Naive thymus-derived CD4-positive, alpha-beta T cell (primary cell): ENCODE results near the gene PTOV1. TPM values are rescaled to one million over a fixed set of nuclear protein-coding genes. Genes with fewer than 3 reads are reported as not detected.

Source experiments
- ATAC-seq: fragments of 150-1000 bp; cut with Tn5 transposase; 2 replicates; pipeline ENCODE4 v1.10.0; 2021; ENCODE audit warnings: mild to moderate bottlenecking, moderate library complexity
- CTCF ChIA-PET: fragments of 350-600 bp; sonication (Branson Sonifier 250); formaldehyde crosslinking; loops from one replicate; lab custom pipeline; 2021; ENCODE audit warnings: antibody characterized with exemption; lab: Charles Lee
- POLR2A ChIA-PET: fragments of 350-600 bp; sonication (Branson Sonifier 250); formaldehyde crosslinking; loops from one replicate; lab custom pipeline; 2021; ENCODE audit warnings: antibody characterized with exemption, inconsistent platforms; lab: Charles Lee
- DNase-seq, 9 donors: peaks; one replicate each; pipeline versions ENCODE4 v3.0.0 to v3.0.0-alpha.2; 2020 to 2022; ENCODE audit warnings: mixed read lengths in 1 of 9
- H3K27ac ChIP-seq: one replicate; pipeline ENCODE4 v1.7.0; 2013; ENCODE audit warnings: mild to moderate bottlenecking, low read depth, low read length, moderate library complexity
- H3K27me3 ChIP-seq, 2 donors: one replicate each; pipeline ENCODE4 v1.7.0; 2013; ENCODE audit warnings: low read length in 2 of 2, mild to moderate bottlenecking in 2 of 2, moderate library complexity in 2 of 2; ENCODE audit not compliant: control insufficient read depth in 2 of 2, insufficient read depth in 2 of 2
- H3K36me3 ChIP-seq, 3 experiments: 1 replicate in 2 of 3; 2 replicates in 1 of 3; pipeline ENCODE4 v1.7.0; 2013; ENCODE audit warnings: low read length in 3 of 3, mild to moderate bottlenecking in 3 of 3, moderate library complexity in 1 of 3; ENCODE audit not compliant: insufficient read depth in 3 of 3, control insufficient read depth in 2 of 3
- H3K4me1 ChIP-seq, 2 donors: one replicate each; pipeline ENCODE4 v1.7.0; 2013; ENCODE audit warnings: low read length in 2 of 2, mild to moderate bottlenecking in 2 of 2, moderate library complexity in 1 of 2; ENCODE audit not compliant: control insufficient read depth in 2 of 2, insufficient read depth in 2 of 2
- H3K4me3 ChIP-seq: 2 replicates; pipeline ENCODE4 v1.7.0; 2013; ENCODE audit warnings: mild to moderate bottlenecking, low read length
- H3K9me3 ChIP-seq, 3 experiments: 1 replicate in 2 of 3; 2 replicates in 1 of 3; pipeline ENCODE4 v1.7.0; 2013; ENCODE audit warnings: low read length in 3 of 3; ENCODE audit not compliant: control insufficient read depth in 2 of 3
- H3K27ac Mint-ChIP-seq, 9 donors: one replicate each; pipeline ENCODE4 v1.8.0; 2020 to 2022; ENCODE audit warnings: mixed read lengths in 9 of 9, mild to moderate bottlenecking in 8 of 9, moderate library complexity in 5 of 9, inconsistent platforms in 2 of 9
- H3K27me3 Mint-ChIP-seq, 5 donors: one replicate each; pipeline ENCODE4 v1.8.0; 2021 to 2022; ENCODE audit warnings: mixed read lengths in 5 of 5, mild to moderate bottlenecking in 1 of 5
- H3K36me3 Mint-ChIP-seq, 5 donors: one replicate each; pipeline ENCODE4 v1.8.0; 2020 to 2022; ENCODE audit warnings: mixed read lengths in 5 of 5, mild to moderate bottlenecking in 3 of 5, inconsistent platforms in 1 of 5
- H3K4me1 Mint-ChIP-seq, 7 donors: one replicate each; pipeline ENCODE4 v1.8.0; 2020 to 2022; ENCODE audit warnings: mixed read lengths in 7 of 7, mild to moderate bottlenecking in 3 of 7, inconsistent platforms in 1 of 7
- H3K4me3 Mint-ChIP-seq, 10 donors: one replicate each; pipeline ENCODE4 v1.8.0; 2020 to 2022; ENCODE audit warnings: mild to moderate bottlenecking in 10 of 10, mixed read lengths in 10 of 10, moderate library complexity in 6 of 10, inconsistent platforms in 2 of 10
- H3K9me3 Mint-ChIP-seq, 11 donors: one replicate each; pipeline ENCODE4 v1.8.0; 2020 to 2022; ENCODE audit warnings: mixed read lengths in 11 of 11, mild to moderate bottlenecking in 4 of 11, inconsistent platforms in 1 of 11, moderate library complexity in 1 of 11
- intact Hi-C, 2 donors: fragments of 100-400 bp; cut with micrococcal nuclease; formaldehyde crosslinking; loops; one replicate each; pipeline ENCODE4 v1.15.1; 2023
- polyA plus RNA-seq, 2 donors: library from polyadenylated mRNA; unstranded; fragments of 300-500 nt; fragmentation: Illumina TruSeq; gene quantifications; one replicate each; pipeline ENCODE4 v1.2.3, GENCODE V29; 2021
- total RNA-seq, 6 experiments: library from RNA in 5 of 6; stranded (reverse) in 5 of 6; gene quantifications; 1 replicate in 5 of 6; 2 replicates in 1 of 6; pipeline ENCODE4 v1.2.3 and lab custom pipeline; 2021 to 2026

Gene PTOV1
- total and polyA plus RNA-seq, 7 experiments from 2014 or later: 49.0 to 170 (median 150) TPM

DNA sequence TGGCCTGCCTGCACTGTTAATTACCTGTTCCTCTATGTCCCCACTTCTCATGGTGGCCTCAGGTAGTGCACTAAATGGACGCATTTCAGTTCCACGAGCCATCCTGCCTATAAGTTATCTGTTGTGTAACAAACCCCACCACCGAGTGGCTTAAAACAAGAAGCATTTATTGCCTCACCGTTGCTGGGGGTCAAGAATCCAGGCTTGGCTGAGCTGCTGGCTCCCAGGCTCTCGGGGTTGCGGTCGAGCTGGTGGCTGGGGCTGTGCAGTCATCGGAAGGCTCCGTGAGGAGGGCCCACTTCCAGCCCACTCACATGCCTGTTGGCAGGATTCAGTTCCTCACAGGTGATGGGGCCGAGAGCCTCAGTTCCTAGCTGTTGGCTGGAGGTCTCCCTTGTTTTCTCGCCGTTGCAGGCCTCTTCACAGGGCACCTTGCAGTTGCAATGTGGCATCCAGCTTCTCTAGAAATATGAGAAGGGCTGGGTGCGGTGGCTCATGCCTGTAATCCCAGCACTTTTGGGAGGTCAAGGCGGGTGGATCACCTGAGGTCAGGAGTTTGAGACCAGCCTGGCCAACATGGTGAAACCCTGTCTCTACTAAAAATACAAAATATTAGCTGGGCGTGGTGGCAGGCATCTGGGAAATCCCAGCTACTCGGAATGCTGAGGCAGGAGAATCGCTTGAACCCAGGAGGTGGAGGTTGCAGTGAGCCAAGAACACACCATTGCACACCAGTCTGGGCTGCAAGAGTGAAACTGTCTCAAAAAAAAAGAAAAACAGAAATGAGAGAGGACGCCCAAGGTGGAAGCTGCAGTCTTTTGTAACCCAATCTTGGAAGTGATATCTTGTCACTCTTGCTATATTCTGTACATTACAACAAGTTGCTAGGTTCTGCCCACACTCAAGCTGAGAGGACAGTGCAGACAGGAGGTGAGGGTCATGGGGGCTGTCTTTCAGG is 6.5 kb upstream of the PTOV1 start:
- Mint-ChIP-seq H3K4me3 (no peak overlapping the region), H3K27me3 (peaks cover 0 to 3% (median 0%) of the 10 kb centered on the region in 5 donors), H3K27ac (peak overlapping the region in 1 of 9 donors; percentile 33), H3K36me3 (peaks cover 0 to 7% (median 5%) of the 10 kb centered on the region in 5 donors), H3K4me1 (peaks cover 0 to 16% (median 10%) of the 10 kb centered on the region in 7 donors), H3K9me3 (peaks cover 0 to 5% (median 2%) of the 10 kb centered on the region in 11 donors)
- H3K27me3 ChIP-seq: no peaks in the 10 kb centered on the region
- H3K9me3 ChIP-seq: no peaks in the 10 kb centered on the region
- ChIA-PET CTCF (interaction anchor here (0.6 kb wide), 2 partner anchors 9 to 106 kb away, joined by 3 read pairs; no protein-coding TSS in a partner anchor), POLR2A (interaction anchor here (0.9 kb wide), 1 partner anchor 10 kb away, joined by 3 read pairs; no protein-coding TSS in a partner anchor)
- peaks cover 0 to 7% of the 10 kb centered on the region in 2 donors for H3K4me1 ChIP-seq
- no peak overlapping the region for H3K27ac ChIP-seq
- H3K36me3 ChIP-seq: peaks cover 0 to 5% (median 0%) of the 10 kb centered on the region in 3 experiments
- no peak for ATAC-seq
- intact Hi-C loops: no loop called here
- DNase-seq: no peak
- H3K4me3 ChIP-seq: no peak overlapping the region

DNA sequence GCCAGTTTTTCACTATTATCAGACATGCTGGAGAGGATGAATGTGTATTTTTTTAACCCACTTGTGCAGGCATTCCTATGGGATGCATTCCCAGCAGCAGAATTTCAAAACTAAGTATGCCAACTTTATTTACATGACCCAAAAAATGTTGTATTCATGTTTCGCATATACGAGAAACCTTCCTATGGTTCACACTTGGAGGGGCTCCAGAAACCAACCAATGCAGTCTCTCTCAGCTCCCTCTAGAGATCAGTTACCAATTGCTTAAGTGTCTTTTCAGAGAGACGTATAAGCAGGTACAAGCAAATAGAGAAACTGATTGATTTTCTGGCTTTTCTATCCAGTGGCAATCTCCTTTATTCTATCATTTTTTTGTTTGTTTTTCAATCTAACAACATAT is 5.5 kb upstream of the PTOV1 start:
- H3K36me3 Mint-ChIP-seq: peaks cover 0 to 5% (median 4%) of the 10 kb centered on the region in 5 donors
- H3K4me1 ChIP-seq: peaks cover 0 to 14% of the 10 kb centered on the region in 2 donors
- POLR2A ChIA-PET: no interaction called here
- peaks cover 8 to 23% (median 17%) of the 10 kb centered on the region in 7 donors for H3K4me1 Mint-ChIP-seq
- H3K4me3 ChIP-seq: no peak overlapping the region
- CTCF ChIA-PET: interaction anchor here (0.6 kb wide), 1 partner anchor 107 kb away, joined by 3 read pairs; no protein-coding TSS in a partner anchor
- ATAC-seq: no peak
- H3K36me3 ChIP-seq: no peaks in the 10 kb centered on the region
- H3K27ac ChIP-seq: no peak overlapping the region
- H3K27ac Mint-ChIP-seq: no peak overlapping the region
- intact Hi-C loops: no loop called here
- no peak for DNase-seq
- H3K27me3 Mint-ChIP-seq: peaks cover 0 to 3% (median 0%) of the 10 kb centered on the region in 5 donors
- no peaks in the 10 kb centered on the region for H3K9me3 ChIP-seq
- H3K9me3 Mint-ChIP-seq: peaks cover 0 to 10% (median 2%) of the 10 kb centered on the region in 11 donors
- H3K27me3 ChIP-seq: no peaks in the 10 kb centered on the region
- H3K4me3 Mint-ChIP-seq: no peak overlapping the region

DNA sequence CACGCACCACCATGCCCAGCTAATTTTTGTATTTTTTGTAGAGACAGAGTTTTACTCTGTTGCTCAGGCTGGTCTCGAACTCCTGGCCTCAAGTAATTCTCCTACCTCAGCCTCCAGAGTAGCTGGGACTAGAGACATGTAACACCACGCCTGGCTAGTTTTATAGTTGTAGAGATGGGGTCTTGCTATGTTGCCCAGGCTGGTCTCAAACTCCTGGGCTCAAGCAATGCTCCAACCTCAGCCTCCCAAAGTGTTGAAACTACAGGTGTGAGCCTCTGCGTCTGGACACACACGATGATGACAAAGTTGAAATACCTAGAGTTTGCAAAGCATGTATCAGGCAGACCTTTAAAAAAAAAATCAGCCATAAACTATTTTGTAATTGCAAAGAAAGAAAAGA is 4.6 kb upstream of the PTOV1 start:
- Histone ChIP-seq H3K9me3 (no peaks in the 10 kb centered on the region), H3K4me3 (no peak overlapping the region), H3K4me1 (peaks cover 0 to 14% of the 10 kb centered on the region in 2 donors), H3K27ac (no peak overlapping the region), H3K27me3 (no peaks in the 10 kb centered on the region), H3K36me3 (peaks cover 0 to 4% (median 0%) of the 10 kb centered on the region in 3 experiments)
- CTCF ChIA-PET: no interaction called here
- no peak for DNase-seq
- POLR2A ChIA-PET: interaction anchor here (0.6 kb wide), 1 partner anchor 52 kb away, joined by 3 read pairs; no protein-coding TSS in a partner anchor
- peaks cover 0 to 10% (median 2%) of the 10 kb centered on the region in 11 donors for H3K9me3 Mint-ChIP-seq
- no peak overlapping the region for H3K27ac Mint-ChIP-seq
- H3K4me3 Mint-ChIP-seq: no peak overlapping the region
- intact Hi-C loops: no loop called here
- H3K27me3 Mint-ChIP-seq: peaks cover 0 to 3% (median 0%) of the 10 kb centered on the region in 5 donors
- ATAC-seq: no peak
- H3K4me1 Mint-ChIP-seq: peaks cover 8 to 23% (median 17%) of the 10 kb centered on the region in 7 donors
- peaks cover 0 to 5% (median 4%) of the 10 kb centered on the region in 5 donors for H3K36me3 Mint-ChIP-seq

DNA sequence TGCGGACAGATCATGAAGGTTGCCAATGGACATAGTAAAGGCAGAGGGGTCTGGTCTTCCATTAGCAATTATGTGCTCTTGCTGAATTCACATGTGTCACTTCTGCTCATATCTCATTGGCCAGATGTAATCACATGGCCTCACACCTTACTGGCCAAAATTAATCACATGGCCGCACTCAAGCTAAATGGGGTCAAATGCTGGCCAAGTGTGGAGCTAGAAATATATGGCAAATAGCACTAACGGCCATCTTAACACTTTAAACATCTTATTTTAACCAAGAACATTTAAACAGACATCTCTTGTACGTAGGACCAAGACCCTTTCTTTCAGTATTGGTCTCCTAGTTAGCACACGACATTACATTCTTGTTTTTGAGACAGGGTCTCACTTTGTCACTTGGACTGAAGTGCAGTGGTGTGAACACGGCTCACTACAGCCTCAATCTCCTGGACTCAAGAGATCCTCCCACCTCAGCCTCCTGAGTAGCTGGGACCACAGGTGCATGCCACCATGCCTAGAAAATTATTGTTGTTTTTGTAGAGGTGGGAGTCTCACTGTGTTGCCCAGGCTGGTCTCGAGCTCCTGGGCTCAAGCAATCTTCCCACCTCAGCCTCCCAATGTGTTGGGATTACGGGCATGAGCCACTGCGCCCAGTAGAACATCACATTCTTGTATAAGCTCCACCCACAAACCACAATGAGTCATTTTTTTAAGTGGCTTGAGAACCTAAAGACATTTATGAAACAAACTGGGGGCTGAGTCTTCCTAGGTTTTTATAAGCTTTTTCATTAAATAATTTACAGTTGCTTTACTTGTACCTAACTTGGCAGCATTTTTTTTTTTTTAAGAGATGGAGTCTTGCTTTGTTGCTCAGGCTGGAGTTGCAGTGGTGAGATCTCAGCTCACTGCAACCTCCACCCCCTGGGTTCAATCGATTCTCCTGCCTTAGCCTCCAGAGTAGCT is 2.9 kb upstream of the PTOV1 start:
- Histone ChIP-seq H3K27ac (no peak overlapping the region), H3K27me3 (no peaks in the 10 kb centered on the region), H3K36me3 (peaks cover 0 to 4% (median 0%) of the 10 kb centered on the region in 3 experiments), H3K4me3 (no peak overlapping the region), H3K4me1 (peaks cover 7 to 25% of the 10 kb centered on the region in 2 donors), H3K9me3 (no peaks in the 10 kb centered on the region)
- Mint-ChIP-seq H3K9me3 (peaks cover 0 to 10% (median 2%) of the 10 kb centered on the region in 11 donors), H3K36me3 (peaks cover 0 to 8% (median 4%) of the 10 kb centered on the region in 5 donors), H3K27ac (peak overlapping the region in 3 of 9 donors; percentile 28 to 76 (median 65)), H3K27me3 (peaks cover 0 to 13% (median 0%) of the 10 kb centered on the region in 5 donors), H3K4me3 (peak overlapping the region in 1 of 10 donors; percentile 41), H3K4me1 (peaks cover 17 to 35% (median 28%) of the 10 kb centered on the region in 7 donors)
- ChIA-PET POLR2A (interaction anchor here (0.6 to 4.5 kb wide), 5 partner anchors 22 to 130 kb away, joined by 3 to 39 read pairs (median 3); partner anchors contain the start of genes AP2A1 and FUZ), CTCF (interaction anchor here (0.6 kb wide), 1 partner anchor 877 kb away, joined by 3 read pairs; no protein-coding TSS in a partner anchor)
- DNase-seq (no peak), ATAC-seq (no peak)
- intact Hi-C loops: no loop called here

DNA sequence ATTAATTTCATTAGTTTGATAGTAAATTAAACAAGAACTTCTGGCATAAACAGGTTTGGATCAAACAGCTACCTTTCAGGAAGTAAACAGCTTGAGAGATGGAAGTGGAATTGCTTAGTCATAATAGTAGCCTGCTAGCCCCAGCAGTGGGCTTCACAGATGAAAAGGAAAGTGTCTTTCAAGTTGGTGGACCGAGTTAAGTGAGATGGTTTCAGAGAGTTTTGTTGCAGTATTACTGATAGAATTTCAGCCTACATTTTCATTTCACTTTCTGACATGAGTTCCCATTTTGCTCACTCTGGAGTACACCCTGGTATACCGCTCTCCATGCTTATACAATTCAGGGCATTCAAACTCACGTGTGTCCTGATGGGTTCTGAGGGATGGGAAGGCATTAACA is 2.0 kb upstream of the PTOV1 start:
- CTCF ChIA-PET: no interaction called here

More for the DNA sequence above, 2.0 kb upstream of the PTOV1 start:
- H3K36me3 Mint-ChIP-seq: peaks cover 0 to 8% (median 4%) of the 10 kb centered on the region in 5 donors
- Histone ChIP-seq H3K27ac (no peak overlapping the region), H3K9me3 (no peaks in the 10 kb centered on the region), H3K27me3 (no peaks in the 10 kb centered on the region), H3K36me3 (peaks cover 0 to 4% (median 0%) of the 10 kb centered on the region in 3 experiments), H3K4me1 (peaks cover 7 to 25% of the 10 kb centered on the region in 2 donors), H3K4me3 (no peak overlapping the region)
- DNase-seq (no peak), ATAC-seq (no peak)
- H3K9me3 Mint-ChIP-seq: peaks cover 0 to 10% (median 2%) of the 10 kb centered on the region in 11 donors
- H3K27ac Mint-ChIP-seq: peak overlapping the region in 5 of 9 donors; percentile 0 to 93 (median 75)
- H3K27me3 Mint-ChIP-seq: peaks cover 0 to 13% (median 0%) of the 10 kb centered on the region in 5 donors
- POLR2A ChIA-PET: interaction anchor here (0.7 to 4.5 kb wide), 3 partner anchors 34 to 131 kb away, joined by 3 to 39 read pairs (median 9); partner anchors contain the start of gene FUZ
- peaks cover 22 to 37% (median 33%) of the 10 kb centered on the region in 7 donors for H3K4me1 Mint-ChIP-seq
- intact Hi-C loops: no loop called here
- H3K4me3 Mint-ChIP-seq: peak overlapping the region; percentile 5 to 83 (median 68)
